ENCODE measurements around the gene KIF1C. TPM values are rescaled to one million over a fixed set of nuclear protein-coding genes. Genes with fewer than 3 reads are reported as not detected.

Gene KIF1C
- total and polyA plus RNA-seq, 8 donors = 33.4 to 334 (median 87.3) TPM

- DNase-seq = no peak
- WGBS, 5 donors = 93 to 97% (median 93%) methylated on average over 8 of the region's 8 CpGs
- no peak overlapping the region for H3K4me3 ChIP-seq
- peaks cover 32 to 64% (median 62%) of the 10 kb centered on the region in 4 donors for H3K36me3 ChIP-seq
- no peaks in the 10 kb centered on the region for H3K9me3 ChIP-seq
- peaks cover 28 to 64% (median 37%) of the 10 kb centered on the region in 4 donors for H3K4me1 ChIP-seq
- H3K27ac ChIP-seq = peak overlapping the region in 4 of 5 donors; percentile 93 to 97 (median 94)
- intact Hi-C loops (cut with DNase I; ENCODE audit: low total_unique reads) = loop anchor here (10.0 kb wide), 2 partner anchors 65 to 95 kb away; partner anchors contain the start of gene CHRNE
- TF ChIP-seq CTCF (IDR thresholded peaks at IDR 0.05) = no peak
- no peak for TF ChIP-seq POLR2A (IDR thresholded peaks at IDR 0.05)
- no peak for TF ChIP-seq POLR2AphosphoS5 (IDR thresholded peaks at IDR 0.05)
- TF ChIP-seq EP300 (IDR thresholded peaks at IDR 0.05) = no peak
- H3K27me3 ChIP-seq = no peaks in the 10 kb centered on the region
These were observed 27.5 kb upstream of the KIF1C start for GRCh38 chr17:4970273-4970672.

- Histone ChIP-seq H3K4me1 (peaks cover 20 to 48% (median 22%) of the 10 kb centered on the region in 4 donors), H3K36me3 (peaks cover 36 to 80% (median 76%) of the 10 kb centered on the region in 4 donors), H3K27ac (peak overlapping the region in 4 of 5 donors; percentile 8 to 54 (median 22)), H3K9me3 (no peaks in the 10 kb centered on the region), H3K27me3 (no peaks in the 10 kb centered on the region), H3K4me3 (no peak overlapping the region)
- intact Hi-C loops (cut with DNase I; ENCODE audit: low total_unique reads) = loop anchor here (10.0 kb wide), 2 partner anchors 67 to 93 kb away; partner anchors contain the start of gene CHRNE
- DNase-seq = no peak
- 67 to 89% (median 84%) methylated on average over 6 of the region's 6 CpGs for WGBS, 5 donors
- TF ChIP-seq POLR2A (IDR thresholded peaks at IDR 0.05) (no peak), CTCF (IDR thresholded peaks at IDR 0.05) (no peak), EP300 (IDR thresholded peaks at IDR 0.05) (no peak), POLR2AphosphoS5 (IDR thresholded peaks at IDR 0.05) (no peak)
These were observed 25.9 kb upstream of the KIF1C start for GRCh38 chr17:4971826-4972225.

GRCh38 chr17:4972322-4972721 lies 25.4 kb upstream of the KIF1C start:
- H3K27ac ChIP-seq = peak overlapping the region in 4 of 5 donors; percentile 8 to 54 (median 22)
- H3K4me3 ChIP-seq = no peak overlapping the region
- peaks cover 20 to 48% (median 22%) of the 10 kb centered on the region in 4 donors for H3K4me1 ChIP-seq
- no peak for TF ChIP-seq POLR2AphosphoS5 (IDR thresholded peaks at IDR 0.05)
- TF ChIP-seq CTCF (IDR thresholded peaks at IDR 0.05) = no peak
- no peak for TF ChIP-seq POLR2A (IDR thresholded peaks at IDR 0.05)
- TF ChIP-seq EP300 (IDR thresholded peaks at IDR 0.05) = no peak
- H3K9me3 ChIP-seq = no peaks in the 10 kb centered on the region
- intact Hi-C loops (cut with DNase I; ENCODE audit: low total_unique reads) = loop anchor here (10.0 kb wide), 2 partner anchors 68 to 92 kb away; partner anchors contain the start of gene CHRNE
- WGBS, 5 donors = 82 to 93% (median 91%) methylated on average over 11 to 12 of the region's 12 CpGs
- H3K27me3 ChIP-seq = no peaks in the 10 kb centered on the region
- H3K36me3 ChIP-seq = peaks cover 41 to 85% (median 81%) of the 10 kb centered on the region in 4 donors
- no peak for DNase-seq

GRCh38 chr17:4972752-4973151 lies 25.0 kb upstream of the KIF1C start:
- no peaks in the 10 kb centered on the region for H3K9me3 ChIP-seq
- no peaks in the 10 kb centered on the region for H3K27me3 ChIP-seq
- no peak overlapping the region for H3K4me3 ChIP-seq
- no peak for DNase-seq
- peak overlapping the region in 2 of 5 donors; percentile 29 to 54 for H3K27ac ChIP-seq
- peaks cover 45 to 89% (median 85%) of the 10 kb centered on the region in 4 donors for H3K36me3 ChIP-seq
- intact Hi-C loops (cut with DNase I; ENCODE audit: low total_unique reads) = loop anchor here (10.0 kb wide), 2 partner anchors 68 to 92 kb away; partner anchors contain the start of gene CHRNE
- no peak for TF ChIP-seq EP300 (IDR thresholded peaks at IDR 0.05)
- TF ChIP-seq POLR2A (IDR thresholded peaks at IDR 0.05) = no peak
- TF ChIP-seq CTCF (IDR thresholded peaks at IDR 0.05) = no peak
- TF ChIP-seq POLR2AphosphoS5 (IDR thresholded peaks at IDR 0.05) = no peak
- peaks cover 20 to 48% (median 22%) of the 10 kb centered on the region in 4 donors for H3K4me1 ChIP-seq
- 81 to 87% (median 82%) methylated on average over 12 of the region's 12 CpGs for WGBS, 5 donors
